Brain microvascular endothelial cell (primary cell): ENCODE data around the gene SMARCA5.

ENCODE experiments used
- DNase-seq: peaks from one replicate; pipeline ENCODE4 v3.0.0-alpha.2; 2020
- H3K27ac ChIP-seq: fragments of 250-450 bp; sonication (Bioruptor Pico); 2 replicates; pipeline ENCODE4 v1.5.1; 2020; ENCODE audit warnings: mild to moderate bottlenecking, moderate library complexity
- H3K27me3 ChIP-seq: fragments of 250-450 bp; sonication (Bioruptor Pico); replicated peaks from 2 replicates; pipeline ENCODE4 v1.5.1; 2020; ENCODE audit warnings: mild to moderate bottlenecking
- H3K36me3 ChIP-seq: fragments of 250-450 bp; sonication (Bioruptor Pico); replicated peaks from 2 replicates; pipeline ENCODE4 v1.5.1; 2020; ENCODE audit warnings: mild to moderate bottlenecking
- H3K4me3 ChIP-seq: 2 replicates; pipeline ENCODE4 v1.5.1; 2011; ENCODE audit warnings: low read depth, mild to moderate bottlenecking, control low read depth, low read length, moderate library complexity
- in situ Hi-C: cut with HindIII; loops from 2 replicates; pipeline ENCODE4 v1.10.0; 2017; ENCODE audit warnings: low sequenced_read_pairs, low pct_ligation_motif_present
- TF ChIP-seq, protein P1 (sequence below): IDR thresholded peaks from 2 replicates; pipeline ENCODE4 v1.5.1; 2011; ENCODE audit warnings: low read depth, mild to moderate bottlenecking, moderate library complexity, low read length, control low read depth, inconsistent platforms; ENCODE audit errors: missing control alignments

The SMARCA5 gene

DNA sequence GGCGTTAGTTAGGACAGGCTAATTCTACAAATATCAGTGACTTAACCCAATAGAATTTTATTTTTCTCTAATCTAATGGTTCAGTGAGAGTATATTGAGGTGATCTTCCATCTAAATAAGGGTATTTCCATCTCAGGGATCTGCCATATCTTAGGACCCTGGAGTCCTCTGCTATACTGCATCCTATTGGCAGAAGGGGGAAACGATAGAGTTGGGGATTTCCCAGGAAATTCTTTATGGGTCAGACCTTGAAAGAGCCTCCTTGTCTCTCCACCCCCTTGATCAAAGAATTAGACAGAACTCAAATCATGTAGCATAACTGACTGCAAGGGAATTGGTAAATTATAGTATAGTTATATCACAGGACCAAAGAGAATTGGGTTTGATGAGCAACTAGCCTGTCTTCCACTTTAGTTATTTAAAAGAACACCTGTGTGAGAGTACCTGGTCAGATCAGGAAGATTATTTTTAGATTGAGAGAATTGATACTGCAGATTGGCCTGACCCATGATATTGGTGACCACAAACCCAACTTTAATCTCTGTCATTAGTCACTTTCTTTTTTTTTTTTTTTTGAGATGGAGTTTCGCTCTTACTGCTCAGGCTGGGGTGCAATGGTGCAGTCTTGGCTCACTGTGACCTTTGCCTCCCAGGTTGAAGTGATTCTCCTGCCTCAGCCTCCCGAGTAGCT is 25.6 kb downstream of the SMARCA5 start:
- no peak for DNase-seq

DNA sequence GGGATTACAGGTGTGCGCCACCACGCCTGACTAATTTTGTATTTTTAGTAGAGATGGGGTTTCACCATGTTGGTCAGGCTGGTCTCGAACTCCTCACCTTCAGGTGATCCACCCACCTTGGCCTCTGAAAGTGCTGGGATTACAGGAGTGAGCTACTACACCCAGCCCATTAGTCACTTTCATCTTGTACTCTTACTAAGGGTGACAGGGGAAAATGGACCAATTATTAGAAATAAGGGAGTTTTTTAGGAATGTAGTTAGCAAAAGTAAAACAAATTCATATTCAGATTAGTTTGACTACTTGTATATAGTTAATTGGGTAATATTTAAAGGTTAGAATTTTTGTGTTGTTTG is 26.1 kb downstream of the SMARCA5 start:
- TF ChIP-seq, protein P1, sequence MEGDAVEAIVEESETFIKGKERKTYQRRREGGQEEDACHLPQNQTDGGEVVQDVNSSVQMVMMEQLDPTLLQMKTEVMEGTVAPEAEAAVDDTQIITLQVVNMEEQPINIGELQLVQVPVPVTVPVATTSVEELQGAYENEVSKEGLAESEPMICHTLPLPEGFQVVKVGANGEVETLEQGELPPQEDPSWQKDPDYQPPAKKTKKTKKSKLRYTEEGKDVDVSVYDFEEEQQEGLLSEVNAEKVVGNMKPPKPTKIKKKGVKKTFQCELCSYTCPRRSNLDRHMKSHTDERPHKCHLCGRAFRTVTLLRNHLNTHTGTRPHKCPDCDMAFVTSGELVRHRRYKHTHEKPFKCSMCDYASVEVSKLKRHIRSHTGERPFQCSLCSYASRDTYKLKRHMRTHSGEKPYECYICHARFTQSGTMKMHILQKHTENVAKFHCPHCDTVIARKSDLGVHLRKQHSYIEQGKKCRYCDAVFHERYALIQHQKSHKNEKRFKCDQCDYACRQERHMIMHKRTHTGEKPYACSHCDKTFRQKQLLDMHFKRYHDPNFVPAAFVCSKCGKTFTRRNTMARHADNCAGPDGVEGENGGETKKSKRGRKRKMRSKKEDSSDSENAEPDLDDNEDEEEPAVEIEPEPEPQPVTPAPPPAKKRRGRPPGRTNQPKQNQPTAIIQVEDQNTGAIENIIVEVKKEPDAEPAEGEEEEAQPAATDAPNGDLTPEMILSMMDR: no peak
- no peak overlapping the region for H3K4me3 ChIP-seq
- in situ Hi-C loops: no loop called here
- H3K36me3 ChIP-seq: peaks cover 75% of the 10 kb centered on the region
- DNase-seq: no peak
- no peaks in the 10 kb centered on the region for H3K27me3 ChIP-seq
- no peak overlapping the region for H3K27ac ChIP-seq

More for the DNA sequence above, 25.6 kb downstream of the SMARCA5 start:
- in situ Hi-C loops: no loop called here
- H3K27me3 ChIP-seq: no peaks in the 10 kb centered on the region
- no peak overlapping the region for H3K27ac ChIP-seq
- TF ChIP-seq, protein P1: no peak
- H3K36me3 ChIP-seq: peaks cover 73% of the 10 kb centered on the region
- H3K4me3 ChIP-seq: no peak overlapping the region

DNA sequence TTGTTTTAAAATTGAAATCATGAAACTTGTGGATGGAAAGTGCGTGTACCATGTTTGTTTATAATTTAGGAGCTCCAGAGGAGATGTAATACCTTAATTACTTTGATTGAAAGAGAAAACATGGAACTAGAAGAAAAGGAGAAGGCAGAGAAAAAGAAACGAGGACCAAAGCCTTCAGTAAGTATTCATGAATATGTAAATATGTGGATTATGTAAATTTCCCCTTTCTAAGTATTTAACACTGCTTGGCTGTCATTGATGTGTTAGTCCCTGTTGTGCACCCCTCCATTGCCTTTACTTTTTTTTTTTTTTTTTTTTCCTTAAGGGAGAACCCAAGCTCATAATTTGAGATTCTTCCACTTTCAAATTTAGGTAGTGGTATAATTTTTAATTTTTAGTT is 36.4 kb downstream of the SMARCA5 start:
- H3K27ac ChIP-seq: no peak overlapping the region
- TF ChIP-seq, protein P1: no peak
- DNase-seq: no peak
- in situ Hi-C loops: no loop called here
- H3K36me3 ChIP-seq: peaks cover 45% of the 10 kb centered on the region
- no peaks in the 10 kb centered on the region for H3K27me3 ChIP-seq
- no peak overlapping the region for H3K4me3 ChIP-seq

DNA sequence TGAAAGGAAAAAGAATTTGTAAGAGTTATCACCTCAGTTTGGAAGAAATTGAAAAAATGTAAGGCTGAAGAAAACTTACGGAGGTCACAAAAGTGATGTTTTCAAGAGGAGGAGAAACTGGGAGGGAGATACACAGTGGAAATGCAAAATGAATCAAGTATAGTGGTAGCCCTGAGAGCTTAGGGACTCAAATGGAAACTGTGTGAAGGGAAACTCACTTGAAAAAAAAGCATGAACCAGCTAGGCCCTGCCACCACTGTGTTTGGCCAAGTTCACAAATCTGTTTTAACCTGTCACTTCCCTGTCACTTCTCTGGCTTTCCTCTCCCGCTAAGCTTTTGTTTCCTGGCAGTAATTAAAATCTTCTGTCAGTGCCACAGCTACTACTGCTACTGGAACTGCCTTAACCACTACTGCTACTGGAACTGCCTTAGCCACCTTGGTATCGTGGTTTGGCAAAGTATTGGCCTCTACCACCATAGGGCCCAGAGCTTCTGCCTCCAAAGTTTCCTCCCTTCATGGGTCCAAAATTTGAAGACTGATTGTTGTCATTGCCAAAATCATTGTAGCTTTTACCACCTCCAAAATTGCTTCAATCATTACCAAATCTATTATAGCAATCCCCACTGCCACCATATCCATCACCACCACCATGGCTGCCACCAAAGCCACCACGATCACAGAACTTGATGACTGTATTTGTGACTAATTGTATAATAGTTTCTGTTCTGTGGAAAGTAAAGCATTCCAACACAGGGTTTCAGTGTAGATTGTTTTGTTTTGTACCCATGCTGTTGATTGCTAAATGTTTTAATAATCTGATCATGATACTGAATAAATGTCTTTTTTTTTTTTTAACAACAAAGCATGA is 41.5 kb downstream of the SMARCA5 start:
- no peak overlapping the region for H3K4me3 ChIP-seq
- in situ Hi-C loops: no loop called here
- TF ChIP-seq, protein P1: no peak
- H3K27me3 ChIP-seq: no peaks in the 10 kb centered on the region
- peaks cover 15% of the 10 kb centered on the region for H3K36me3 ChIP-seq
- H3K27ac ChIP-seq: no peak overlapping the region
- no peak for DNase-seq

DNA sequence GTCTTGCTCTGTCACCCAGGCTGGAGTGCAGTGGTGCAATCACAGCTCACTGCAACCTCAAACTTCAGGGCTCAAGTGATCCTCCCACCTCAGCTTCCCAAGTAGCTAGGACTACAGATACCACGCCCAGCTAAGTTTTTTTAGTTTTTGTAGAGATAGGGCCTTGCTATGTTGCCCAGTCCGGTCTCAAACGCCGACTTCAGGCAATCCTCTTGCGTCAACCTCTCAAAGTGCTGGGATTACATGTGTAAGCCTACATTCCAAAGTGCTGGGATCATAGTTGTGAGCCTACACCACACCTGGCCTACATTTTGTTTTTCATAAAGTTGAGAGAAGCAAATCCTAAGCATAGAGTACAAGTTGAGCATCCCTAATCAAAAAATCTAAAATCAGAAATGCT is 42.2 kb downstream of the SMARCA5 start:
- in situ Hi-C loops: no loop called here
- H3K36me3 ChIP-seq: peaks cover 12% of the 10 kb centered on the region
- H3K4me3 ChIP-seq: no peak overlapping the region
- H3K27me3 ChIP-seq: no peaks in the 10 kb centered on the region
- no peak overlapping the region for H3K27ac ChIP-seq
- TF ChIP-seq, protein P1: no peak
- DNase-seq: no peak
